ENCODE results near the gene SYCP2L.

GRCh38 chr6:11011787-11012234 lies 125.0 kb downstream of the SYCP2L start:
- peak in 1 of 3 experiments; percentile 19; a peak in 1 of 6 replicates for TF ChIP-seq CTCF (IDR thresholded peaks at IDR 0.05 in 2 of 3, conservative IDR thresholded peaks at IDR 0.05 in 1 of 3; ENCODE audit: borderline replicate concordance in 1 of 3, insufficient read depth in 1 of 3, low read depth in 2 of 3, low read length in 2 of 3)
- no peak for TF ChIP-seq POLR2A (IDR thresholded peaks at IDR 0.05; ENCODE audit: borderline replicate concordance, extremely low read depth, insufficient read depth, insufficient read length)
- TF ChIP-seq EZH2 (IDR thresholded peaks at IDR 0.05), result no peak
- 0 out of 2 replicates have a peak, but pooled peaks have one; percentile 37 for TF ChIP-seq CBX3 (IDR thresholded peaks at IDR 0.05; ENCODE audit: low read depth)
- TF ChIP-seq MAX (IDR thresholded peaks at IDR 0.05), result no peak
- TF ChIP-seq POLR2AphosphoS5 (IDR thresholded peaks at IDR 0.05; ENCODE audit: low read depth, low read length), result no peak
- no peak for TF ChIP-seq ATF3 (IDR thresholded peaks at IDR 0.05)
- no peak for TF ChIP-seq EZH2phosphoT487 (IDR thresholded peaks at IDR 0.05; ENCODE audit: borderline replicate concordance)
- no peak for TF ChIP-seq TCF7L2 (IDR thresholded peaks at IDR 0.05; ENCODE audit: borderline replicate concordance, extremely low read depth, insufficient read depth, insufficient read length)
- no peak for TF ChIP-seq JUND (IDR thresholded peaks at IDR 0.05)
- TF ChIP-seq SIN3A (IDR thresholded peaks at IDR 0.05; ENCODE audit: low read depth), result no peak; the same call in 1 of the 2 replicates
- no peak for TF ChIP-seq YY1 (IDR thresholded peaks at IDR 0.05; ENCODE audit: extremely low read depth, insufficient replicate concordance, low read depth, low read length)
- no peak for TF ChIP-seq ZFX (IDR thresholded peaks at IDR 0.05)
- no peak for TF ChIP-seq EGR1 (IDR thresholded peaks at IDR 0.05; ENCODE audit: low read depth)
